BJ (cell line): ENCODE measurements around the gene CARHSP1. TPM values are rescaled to one million over a fixed set of nuclear protein-coding genes. Genes with fewer than 3 reads are reported as not detected.

ENCODE experiments used
- CTCF ChIA-PET: fragments of 350-600 bp; formaldehyde crosslinking; extraction: SDS; loops from one replicate; lab custom pipeline; 2021; ENCODE audit warnings: antibody characterized with exemption, inconsistent platforms; lab: Yijun Ruan, JAX
- POLR2A ChIA-PET: fragments of 300-600 bp; sonication (Branson Sonifier 250); formaldehyde crosslinking; extraction: SDS; loops from one replicate; lab custom pipeline; 2021; ENCODE audit warnings: antibody characterized with exemption; lab: Charles Lee
- DNase-seq: peaks from one replicate; pipeline ENCODE4 v3.0.0-alpha.2; 2011; ENCODE audit warnings: low read depth
- H3K27me3 ChIP-seq: 2 replicates; pipeline ENCODE4 v1.6.0; 2011; ENCODE audit warnings: low read length; ENCODE audit not compliant: control insufficient read depth, insufficient read depth
- H3K36me3 ChIP-seq: 2 replicates; pipeline ENCODE4 v1.5.1; 2011; ENCODE audit warnings: low read length; ENCODE audit not compliant: control insufficient read depth, insufficient read depth
- H3K4me3 ChIP-seq: 2 replicates; pipeline ENCODE4 v1.5.1; 2011; ENCODE audit warnings: low read depth, mild to moderate bottlenecking, control low read depth, low read length
- CTCF ChIP-seq: IDR thresholded peaks from 2 replicates; pipeline ENCODE4 v1.5.1; 2011; ENCODE audit warnings: low read depth, mild to moderate bottlenecking, control low read depth, inconsistent platforms, low read length, moderate library complexity; ENCODE audit not compliant: insufficient read depth
- polyA plus RNA-seq: library from polyadenylated mRNA; depleted of rRNA; stranded (reverse); fragments of >200 nt; gene quantifications from 2 replicates; pipeline ENCODE4 v1.2.3, GENCODE V29; 2011

The CARHSP1 gene
- polyA plus RNA-seq, 1 experiment: 119 TPM

- DNase-seq: no peak
- POLR2A ChIA-PET: no interaction called here
- Histone ChIP-seq H3K4me3 (no peak overlapping the region), H3K27me3 (no peaks in the 10 kb centered on the region), H3K36me3 (peaks cover 39% of the 10 kb centered on the region)
- CTCF ChIA-PET: interaction anchor here (2.1 kb wide), 1 partner anchor 108 kb away, joined by 11 read pairs; no protein-coding TSS in a partner anchor
- TF ChIP-seq CTCF: no peak
These were observed 31.5 kb upstream of the CARHSP1 start for GRCh38 chr16:8900343-8900742.

- POLR2A ChIA-PET: no interaction called here
- Histone ChIP-seq H3K4me3 (no peak overlapping the region), H3K27me3 (no peaks in the 10 kb centered on the region), H3K36me3 (peaks cover 40% of the 10 kb centered on the region)
- no peak for TF ChIP-seq CTCF
- DNase-seq: no peak
- CTCF ChIA-PET: interaction anchor here (1.4 kb wide), 2 partner anchors 9 to 109 kb away, joined by 3 read pairs; no protein-coding TSS in a partner anchor
These were observed 31.0 kb upstream of the CARHSP1 start for GRCh38 chr16:8899709-8900317.

GRCh38 chr16:8898660-8899318 is 30.0 kb upstream of the CARHSP1 start:
- Histone ChIP-seq H3K27me3 (no peaks in the 10 kb centered on the region), H3K4me3 (no peak overlapping the region), H3K36me3 (peaks cover 43% of the 10 kb centered on the region)
- ChIA-PET POLR2A (no interaction called here), CTCF (interaction anchor here (1.4 kb wide), 2 partner anchors 8 to 110 kb away, joined by 3 read pairs; no protein-coding TSS in a partner anchor)
- no peak for TF ChIP-seq CTCF
- DNase-seq: no peak

- POLR2A ChIA-PET: interaction anchor here (0.7 kb wide), 1 partner anchor 24 kb away, joined by 3 read pairs; no protein-coding TSS in a partner anchor
These were observed 26.0 kb upstream of the CARHSP1 start for GRCh38 chr16:8894736-8895334.

More at GRCh38 chr16:8894736-8895334, 26.0 kb upstream of the CARHSP1 start:
- Histone ChIP-seq H3K36me3 (peaks cover 37% of the 10 kb centered on the region), H3K4me3 (no peak overlapping the region), H3K27me3 (no peaks in the 10 kb centered on the region)
- TF ChIP-seq CTCF: no peak
- no peak for DNase-seq
- CTCF ChIA-PET: interaction anchor here (1.3 kb wide), 1 partner anchor 8 kb away, joined by 3 read pairs; no protein-coding TSS in a partner anchor
